K562 (cell line): ENCODE measurements around the gene CEP192.
A peak's percentile ranks its signal among the peaks of the same experiment; 100 is the strongest.

ENCODE experiments used
- ADNP ChIP-seq: fragments of 200-800 bp; sonication (Bioruptor generic); IDR thresholded peaks from 2 replicates; pipeline ENCODE4 v1.6.1; 2016; ENCODE audit warnings: missing genetic modification characterization, missing compliant biosample characterization
- ATF7 ChIP-seq: fragments of 450-650 bp; IDR thresholded peaks from 2 replicates; pipeline ENCODE4 v1.7.1; 2014; ENCODE audit warnings: mild to moderate bottlenecking, moderate library complexity
- CHD1 ChIP-seq: fragments of 200-600 bp; sonication (generic); IDR thresholded peaks from one replicate; pipeline ENCODE4 v1.6.1; 2012; ENCODE audit warnings: mild to moderate bottlenecking, moderate library complexity, low read length, inconsistent platforms
- HDAC6 ChIP-seq: IDR thresholded peaks from 2 replicates; pipeline ENCODE4 v1.6.1; 2012; ENCODE audit warnings: low read depth, mild to moderate bottlenecking, control low read depth, inconsistent platforms, low read length, moderate library complexity
- MAFK ChIP-seq: IDR thresholded peaks from 2 replicates; pipeline ENCODE4 v1.6.1; 2011; ENCODE audit warnings: low read length, improper control_type of control experiment
- NFXL1 ChIP-seq: fragments of 450-650 bp; formaldehyde crosslinking; IDR thresholded peaks from 2 replicates; pipeline ENCODE4 v1.4.0; 2021; ENCODE audit warnings: mild to moderate bottlenecking
- SRF ChIP-seq, 2 experiments: fragments of 250-450, 450-650 bp in 1 of 2; sonication (Bioruptor Pico) in 1 of 2; sonication (generic) in 1 of 2; formaldehyde crosslinking; IDR thresholded peaks; 2 replicates each; pipeline versions ENCODE4 v1.5.0 to v1.5.1; 2020 to 2022; ENCODE audit warnings: mild to moderate bottlenecking in 1 of 2, missing genetic modification reagents in 1 of 2
- TAF15 ChIP-seq: fragments of 200-400 bp; formaldehyde crosslinking; IDR thresholded peaks from 2 replicates; pipeline ENCODE4 v1.6.1; 2017; ENCODE audit warnings: mild to moderate bottlenecking, low read depth, low read length, moderate library complexity
- THRAP3 ChIP-seq: fragments of 450-650 bp; IDR thresholded peaks from 2 replicates; pipeline ENCODE4 v1.6.1; 2016; ENCODE audit warnings: mild to moderate bottlenecking, inconsistent platforms, borderline replicate concordance
- TF ChIP-seq, protein P1 (sequence below): fragments of 250-450 bp; sonication (Bioruptor Pico); IDR thresholded peaks from 2 replicates; pipeline ENCODE4 v1.5.0; 2020; ENCODE audit warnings: mild to moderate bottlenecking
- TF ChIP-seq, protein P2 (sequence below): sonication (generic); formaldehyde crosslinking; IDR thresholded peaks from 2 replicates; pipeline ENCODE4 v1.9.0; 2022; ENCODE audit warnings: mild to moderate bottlenecking, missing genetic modification reagents
- TF ChIP-seq, protein P3 (sequence below): sonication (generic); formaldehyde crosslinking; IDR thresholded peaks from 2 replicates; pipeline ENCODE4 v1.8.0; 2023; ENCODE audit warnings: mild to moderate bottlenecking, missing genetic modification reagents
- TF ChIP-seq, protein P4 (sequence below): sonication (generic); formaldehyde crosslinking; IDR thresholded peaks from 2 replicates; pipeline ENCODE4 v1.8.0; 2022; ENCODE audit warnings: missing genetic modification reagents, mild to moderate bottlenecking, borderline replicate concordance

DNA sequence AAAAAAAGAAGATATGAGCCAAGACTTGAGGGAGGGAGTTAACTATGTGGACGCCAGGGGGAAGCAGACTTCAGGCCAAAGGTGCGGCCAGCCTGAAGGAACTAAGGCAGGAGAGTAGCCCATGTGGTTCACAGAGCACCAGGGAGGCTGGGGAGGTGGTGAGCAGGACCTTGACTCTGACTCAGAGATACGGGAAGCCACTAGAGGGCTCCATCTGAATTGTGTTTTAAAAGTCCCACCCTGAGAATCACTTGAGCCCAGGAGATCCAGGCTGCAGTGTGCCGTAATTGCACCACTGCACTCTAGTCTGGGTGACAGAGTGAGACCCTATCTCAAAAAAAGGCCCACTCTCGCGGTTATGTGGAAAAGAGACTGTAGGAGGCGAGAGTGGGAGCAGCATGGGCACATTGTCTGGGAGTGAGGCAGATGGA is 12.3 kb downstream of the CEP192 start:
- TF ChIP-seq, protein P1, sequence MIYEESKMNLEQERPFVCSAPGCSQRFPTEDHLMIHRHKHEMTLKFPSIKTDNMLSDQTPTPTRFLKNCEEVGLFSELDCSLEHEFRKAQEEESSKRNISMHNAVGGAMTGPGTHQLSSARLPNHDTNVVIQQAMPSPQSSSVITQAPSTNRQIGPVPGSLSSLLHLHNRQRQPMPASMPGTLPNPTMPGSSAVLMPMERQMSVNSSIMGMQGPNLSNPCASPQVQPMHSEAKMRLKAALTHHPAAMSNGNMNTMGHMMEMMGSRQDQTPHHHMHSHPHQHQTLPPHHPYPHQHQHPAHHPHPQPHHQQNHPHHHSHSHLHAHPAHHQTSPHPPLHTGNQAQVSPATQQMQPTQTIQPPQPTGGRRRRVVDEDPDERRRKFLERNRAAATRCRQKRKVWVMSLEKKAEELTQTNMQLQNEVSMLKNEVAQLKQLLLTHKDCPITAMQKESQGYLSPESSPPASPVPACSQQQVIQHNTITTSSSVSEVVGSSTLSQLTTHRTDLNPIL (CRISPR knock-in tag), result no peak
- TF ChIP-seq, protein P2, sequence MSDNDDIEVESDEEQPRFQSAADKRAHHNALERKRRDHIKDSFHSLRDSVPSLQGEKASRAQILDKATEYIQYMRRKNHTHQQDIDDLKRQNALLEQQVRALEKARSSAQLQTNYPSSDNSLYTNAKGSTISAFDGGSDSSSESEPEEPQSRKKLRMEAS (CRISPR knock-in tag), result peak; percentile 50; the same call in 1 of the 2 replicates
- TF ChIP-seq, protein P3, sequence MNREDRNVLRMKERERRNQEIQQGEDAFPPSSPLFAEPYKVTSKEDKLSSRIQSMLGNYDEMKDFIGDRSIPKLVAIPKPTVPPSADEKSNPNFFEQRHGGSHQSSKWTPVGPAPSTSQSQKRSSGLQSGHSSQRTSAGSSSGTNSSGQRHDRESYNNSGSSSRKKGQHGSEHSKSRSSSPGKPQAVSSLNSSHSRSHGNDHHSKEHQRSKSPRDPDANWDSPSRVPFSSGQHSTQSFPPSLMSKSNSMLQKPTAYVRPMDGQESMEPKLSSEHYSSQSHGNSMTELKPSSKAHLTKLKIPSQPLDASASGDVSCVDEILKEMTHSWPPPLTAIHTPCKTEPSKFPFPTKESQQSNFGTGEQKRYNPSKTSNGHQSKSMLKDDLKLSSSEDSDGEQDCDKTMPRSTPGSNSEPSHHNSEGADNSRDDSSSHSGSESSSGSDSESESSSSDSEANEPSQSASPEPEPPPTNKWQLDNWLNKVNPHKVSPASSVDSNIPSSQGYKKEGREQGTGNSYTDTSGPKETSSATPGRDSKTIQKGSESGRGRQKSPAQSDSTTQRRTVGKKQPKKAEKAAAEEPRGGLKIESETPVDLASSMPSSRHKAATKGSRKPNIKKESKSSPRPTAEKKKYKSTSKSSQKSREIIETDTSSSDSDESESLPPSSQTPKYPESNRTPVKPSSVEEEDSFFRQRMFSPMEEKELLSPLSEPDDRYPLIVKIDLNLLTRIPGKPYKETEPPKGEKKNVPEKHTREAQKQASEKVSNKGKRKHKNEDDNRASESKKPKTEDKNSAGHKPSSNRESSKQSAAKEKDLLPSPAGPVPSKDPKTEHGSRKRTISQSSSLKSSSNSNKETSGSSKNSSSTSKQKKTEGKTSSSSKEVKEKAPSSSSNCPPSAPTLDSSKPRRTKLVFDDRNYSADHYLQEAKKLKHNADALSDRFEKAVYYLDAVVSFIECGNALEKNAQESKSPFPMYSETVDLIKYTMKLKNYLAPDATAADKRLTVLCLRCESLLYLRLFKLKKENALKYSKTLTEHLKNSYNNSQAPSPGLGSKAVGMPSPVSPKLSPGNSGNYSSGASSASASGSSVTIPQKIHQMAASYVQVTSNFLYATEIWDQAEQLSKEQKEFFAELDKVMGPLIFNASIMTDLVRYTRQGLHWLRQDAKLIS (CRISPR knock-in tag), result no peak
- TF ChIP-seq CHD1 (no peak), ATF7 (no peak), NFXL1 (CRISPR knock-in tag) (no peak), HDAC6 (no peak), ADNP (tag) (no peak), TAF15 (no peak), THRAP3 (no peak), SRF (CRISPR knock-in tag; IDR thresholded peaks at IDR 0.05) (no peak; a peak in 1 of 4 replicates), MAFK (no peak)
- TF ChIP-seq, protein P4, sequence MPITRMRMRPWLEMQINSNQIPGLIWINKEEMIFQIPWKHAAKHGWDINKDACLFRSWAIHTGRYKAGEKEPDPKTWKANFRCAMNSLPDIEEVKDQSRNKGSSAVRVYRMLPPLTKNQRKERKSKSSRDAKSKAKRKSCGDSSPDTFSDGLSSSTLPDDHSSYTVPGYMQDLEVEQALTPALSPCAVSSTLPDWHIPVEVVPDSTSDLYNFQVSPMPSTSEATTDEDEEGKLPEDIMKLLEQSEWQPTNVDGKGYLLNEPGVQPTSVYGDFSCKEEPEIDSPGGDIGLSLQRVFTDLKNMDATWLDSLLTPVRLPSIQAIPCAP, result no peak
